GM12875 (cell line): Measurements from ENCODE around the gene OSBPL10.
"Not testable (repeated sequence)": the region's sequence is repeated elsewhere in the genome, so short reads cannot be mapped to it uniquely, and the experiment has no call there.

Experiments used
- H3K4me3 ChIP-seq: one replicate; pipeline ENCODE4 v1.5.1; 2011; ENCODE audit warnings: low read depth, low read length, control low read depth
- CTCF ChIP-seq: IDR thresholded peaks from 2 replicates; pipeline ENCODE4 v1.5.1; 2011; ENCODE audit warnings: low read depth, mild to moderate bottlenecking, control low read depth, inconsistent platforms, low read length, moderate library complexity, borderline replicate concordance; ENCODE audit not compliant: insufficient read depth

The OSBPL10 gene

GRCh38 chr3:31981206-31982181 lies at the start of gene OSBPL10, which contains the start of gene ZNF860:
Gene OSBPL10 (minus strand): TSS chr3:31981262. CDS start chr3:31981179, 83 bp downstream.
Gene ZNF860 (plus strand): TSS chr3:31981750. CDS start chr3:31989080, 7,330 bp downstream.
- no peak for TF ChIP-seq CTCF
- H3K4me3 ChIP-seq: peak within 1 kb of the TSS; percentile 24

- TF ChIP-seq CTCF: no peak
- no peak overlapping the region for H3K4me3 ChIP-seq
Measured at GRCh38 chr3:32026593-32026992, 45.5 kb upstream of the OSBPL10 start.

- TF ChIP-seq CTCF: no peak
Measured at GRCh38 chr3:32022947-32023346, 41.9 kb upstream of the OSBPL10 start.

GRCh38 chr3:32021748-32022147 lies 40.7 kb upstream of the OSBPL10 start:
- H3K4me3 ChIP-seq: no peak overlapping the region
- TF ChIP-seq CTCF: no peak

More at GRCh38 chr3:32022947-32023346, 41.9 kb upstream of the OSBPL10 start:
- H3K4me3 ChIP-seq: no peak overlapping the region

- H3K4me3 ChIP-seq: no peak overlapping the region
- TF ChIP-seq CTCF: no peak
Measured at GRCh38 chr3:32021155-32021554, 40.1 kb upstream of the OSBPL10 start.

- TF ChIP-seq CTCF: peak; percentile 49; the same call in 1 of the 2 replicates
- no peak overlapping the region for H3K4me3 ChIP-seq
Measured at GRCh38 chr3:32018757-32019564, 37.9 kb upstream of the OSBPL10 start.

GRCh38 chr3:32017286-32017685 lies 36.2 kb upstream of the OSBPL10 start:
- no peak for TF ChIP-seq CTCF

GRCh38 chr3:32015638-32016037 lies 34.6 kb upstream of the OSBPL10 start:
- H3K4me3 ChIP-seq: not testable (repeated sequence)

More at GRCh38 chr3:32017286-32017685, 36.2 kb upstream of the OSBPL10 start:
- no peak overlapping the region for H3K4me3 ChIP-seq

GRCh38 chr3:32010699-32011098 lies 29.6 kb upstream of the OSBPL10 start:
- H3K4me3 ChIP-seq: not testable (repeated sequence)
